Activated B cell treated with CpG ODN at 0.5 μM for 24 hours (primary cell): ENCODE data around the gene SLC49A4. TPM values are rescaled to one million over a fixed set of nuclear protein-coding genes. Genes with fewer than 3 reads are reported as not detected.

Experiments used
- ATAC-seq: fragments of 200-7000 bp; cut with Tn5 transposase; one replicate; pipeline ENCODE4 v1.10.0; 2021; ENCODE audit warnings: low read depth, mild to moderate bottlenecking, moderate library complexity
- CTCF ChIA-PET: fragments of 350-600 bp; sonication (Branson Sonifier 250); formaldehyde crosslinking; loops from one replicate; lab custom pipeline; 2021; ENCODE audit warnings: antibody characterized with exemption; lab: Charles Lee
- POLR2A ChIA-PET: fragments of 350-600 bp; sonication (Branson Sonifier 250); formaldehyde crosslinking; loops from one replicate; lab custom pipeline; 2021; ENCODE audit warnings: antibody characterized with exemption; lab: Charles Lee
- DNase-seq: peaks from one replicate; pipeline ENCODE4 v3.0.0; 2022
- H3K27ac Mint-ChIP-seq: one replicate; pipeline ENCODE4 v1.8.0; 2020; ENCODE audit warnings: mixed read lengths
- H3K27me3 Mint-ChIP-seq: one replicate; pipeline ENCODE4 v1.8.0; 2021; ENCODE audit warnings: mixed read lengths
- H3K36me3 Mint-ChIP-seq: one replicate; pipeline ENCODE4 v1.8.0; 2021; ENCODE audit warnings: low read depth, mixed read lengths
- H3K4me1 Mint-ChIP-seq: one replicate; pipeline ENCODE4 v1.8.0; 2021; ENCODE audit warnings: mixed read lengths
- H3K4me3 Mint-ChIP-seq: one replicate; pipeline ENCODE4 v1.8.0; 2020; ENCODE audit warnings: mild to moderate bottlenecking, mixed read lengths
- H3K9me3 Mint-ChIP-seq: one replicate; pipeline ENCODE4 v1.8.0; 2020; ENCODE audit warnings: mixed read lengths
- intact Hi-C: fragments of 100-400 bp; cut with micrococcal nuclease; formaldehyde crosslinking; loops from one replicate; pipeline ENCODE4 v1.15.1; 2024
- total RNA-seq: library from RNA; stranded (reverse); gene quantifications from 2 replicates; pipeline ENCODE4 v1.2.3, GENCODE V29; 2022
- TF ChIP-seq, protein P1 (sequence below): fragments of 200-600 bp; IDR thresholded peaks from one replicate; pipeline ENCODE4 v1.8.0; 2022; ENCODE audit warnings: antibody characterized with exemption, mild to moderate bottlenecking

The SLC49A4 gene
- total RNA-seq, 1 donor from 2014 or later = 3.2 TPM

DNA sequence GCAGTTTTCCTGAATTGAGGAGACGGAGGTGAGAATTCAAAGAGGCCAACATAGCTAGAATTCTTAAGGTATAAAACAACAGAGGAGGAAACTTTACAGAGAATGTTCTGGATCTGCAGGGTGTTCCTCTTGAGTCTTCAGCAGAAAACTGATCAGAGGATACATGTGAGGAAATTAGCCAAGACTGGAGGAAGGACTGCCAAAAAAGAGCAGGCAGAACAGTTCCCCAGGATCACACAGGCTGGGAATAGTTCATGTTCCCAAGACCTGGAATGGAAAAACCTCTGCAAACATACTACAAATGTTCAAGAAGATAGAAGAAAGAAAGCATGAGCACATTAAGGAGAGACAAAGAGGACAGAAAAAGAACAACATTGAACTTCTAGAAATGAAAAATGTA, 7.5 kb downstream of the SLC49A4 start:
- no peak for DNase-seq
- ChIA-PET POLR2A (no interaction called here), CTCF (interaction anchor here (1.2 kb wide), 1 partner anchor 47 kb away, joined by 3 read pairs; no protein-coding TSS in a partner anchor)
- TF ChIP-seq, protein P1, sequence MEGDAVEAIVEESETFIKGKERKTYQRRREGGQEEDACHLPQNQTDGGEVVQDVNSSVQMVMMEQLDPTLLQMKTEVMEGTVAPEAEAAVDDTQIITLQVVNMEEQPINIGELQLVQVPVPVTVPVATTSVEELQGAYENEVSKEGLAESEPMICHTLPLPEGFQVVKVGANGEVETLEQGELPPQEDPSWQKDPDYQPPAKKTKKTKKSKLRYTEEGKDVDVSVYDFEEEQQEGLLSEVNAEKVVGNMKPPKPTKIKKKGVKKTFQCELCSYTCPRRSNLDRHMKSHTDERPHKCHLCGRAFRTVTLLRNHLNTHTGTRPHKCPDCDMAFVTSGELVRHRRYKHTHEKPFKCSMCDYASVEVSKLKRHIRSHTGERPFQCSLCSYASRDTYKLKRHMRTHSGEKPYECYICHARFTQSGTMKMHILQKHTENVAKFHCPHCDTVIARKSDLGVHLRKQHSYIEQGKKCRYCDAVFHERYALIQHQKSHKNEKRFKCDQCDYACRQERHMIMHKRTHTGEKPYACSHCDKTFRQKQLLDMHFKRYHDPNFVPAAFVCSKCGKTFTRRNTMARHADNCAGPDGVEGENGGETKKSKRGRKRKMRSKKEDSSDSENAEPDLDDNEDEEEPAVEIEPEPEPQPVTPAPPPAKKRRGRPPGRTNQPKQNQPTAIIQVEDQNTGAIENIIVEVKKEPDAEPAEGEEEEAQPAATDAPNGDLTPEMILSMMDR = no peak
- Mint-ChIP-seq H3K4me3 (no peak overlapping the region), H3K9me3 (no peaks in the 10 kb centered on the region), H3K4me1 (peaks cover under 1% of the 10 kb centered on the region), H3K27ac (no peak overlapping the region), H3K36me3 (peaks cover 5% of the 10 kb centered on the region), H3K27me3 (no peaks in the 10 kb centered on the region)
- intact Hi-C loops = no loop called here
- no peak for ATAC-seq

DNA sequence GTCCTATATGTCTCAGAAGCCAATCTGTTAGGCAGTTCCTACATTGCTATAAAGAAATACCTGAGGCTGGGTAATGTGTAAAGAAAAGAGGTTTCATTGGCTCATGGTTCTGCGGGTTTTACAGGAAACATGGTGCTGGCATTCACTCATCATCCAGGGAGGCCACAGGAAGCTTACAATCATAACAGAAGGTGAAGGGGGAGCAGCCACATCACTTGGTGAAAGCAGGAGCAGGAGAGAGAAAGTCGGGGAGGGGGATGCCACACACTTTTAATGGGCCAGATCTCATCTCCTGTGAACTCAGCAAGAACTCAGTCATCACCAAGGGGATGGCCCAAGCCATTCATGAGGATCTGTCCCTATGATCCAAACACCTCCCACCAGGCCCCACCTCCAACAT, 9.1 kb downstream of the SLC49A4 start:
- POLR2A ChIA-PET = no interaction called here
- no peak overlapping the region for H3K27ac Mint-ChIP-seq
- DNase-seq (no peak), ATAC-seq (no peak)
- intact Hi-C loops = no loop called here
- TF ChIP-seq, protein P1 = no peak
- CTCF ChIA-PET = no interaction called here
- peaks cover 19% of the 10 kb centered on the region for H3K36me3 Mint-ChIP-seq
- no peaks in the 10 kb centered on the region for H3K9me3 Mint-ChIP-seq
- no peak overlapping the region for H3K4me3 Mint-ChIP-seq
- H3K4me1 Mint-ChIP-seq = no peaks in the 10 kb centered on the region
- H3K27me3 Mint-ChIP-seq = no peaks in the 10 kb centered on the region

DNA sequence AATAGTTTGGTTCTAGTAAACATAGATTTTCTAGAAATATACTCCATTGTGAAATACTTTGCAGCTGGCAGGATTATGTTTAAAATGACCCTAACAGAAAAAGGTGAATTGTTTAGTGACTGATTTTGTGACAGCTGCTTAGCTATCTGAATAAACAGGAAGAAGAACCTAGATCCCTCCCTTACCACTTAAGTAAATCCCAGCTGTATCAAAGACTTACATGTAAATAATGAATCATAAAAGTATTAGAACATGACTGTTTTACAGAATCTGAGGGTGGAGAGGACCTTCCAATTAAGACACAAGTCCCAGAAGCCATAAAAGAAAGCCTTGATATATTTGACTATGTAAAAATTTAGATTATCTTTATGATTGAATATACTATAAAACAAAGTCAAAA, 15.9 kb downstream of the SLC49A4 start:
- ChIA-PET POLR2A (no interaction called here), CTCF (no interaction called here)
- intact Hi-C loops = no loop called here
- no peaks in the 10 kb centered on the region for H3K9me3 Mint-ChIP-seq
- H3K4me1 Mint-ChIP-seq = no peaks in the 10 kb centered on the region
- peaks cover 38% of the 10 kb centered on the region for H3K36me3 Mint-ChIP-seq
- ATAC-seq = no peak
- H3K4me3 Mint-ChIP-seq = no peak overlapping the region
- TF ChIP-seq, protein P1 = no peak
- no peak overlapping the region for H3K27ac Mint-ChIP-seq
- DNase-seq = no peak
- H3K27me3 Mint-ChIP-seq = no peaks in the 10 kb centered on the region

DNA sequence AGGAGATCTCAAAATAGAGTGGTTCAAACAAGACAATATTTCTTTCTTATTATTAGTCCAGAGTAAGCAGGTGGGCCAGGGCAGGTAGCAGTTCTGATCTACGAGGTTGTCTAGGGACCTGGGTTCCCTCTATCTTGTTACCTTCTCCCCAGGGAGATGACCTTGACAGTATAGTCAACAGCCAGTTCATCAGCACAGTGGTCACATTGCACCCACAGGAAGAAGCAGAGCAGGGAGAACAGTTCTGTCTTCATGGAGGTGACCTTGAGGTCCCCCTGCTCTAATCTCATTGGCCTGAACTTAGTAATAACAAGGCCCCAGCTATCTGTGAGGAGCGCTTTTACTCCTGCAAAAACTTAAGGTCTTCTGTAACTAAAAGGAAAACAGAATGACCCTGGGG, 21.7 kb downstream of the SLC49A4 start:
- Mint-ChIP-seq H3K4me3 (no peak overlapping the region), H3K27ac (no peak overlapping the region), H3K9me3 (no peaks in the 10 kb centered on the region), H3K4me1 (no peaks in the 10 kb centered on the region), H3K36me3 (peaks cover 32% of the 10 kb centered on the region), H3K27me3 (no peaks in the 10 kb centered on the region)
- ATAC-seq (no peak), DNase-seq (no peak)
- POLR2A ChIA-PET = no interaction called here
- intact Hi-C loops = no loop called here
- CTCF ChIA-PET = no interaction called here
- TF ChIP-seq, protein P1 = no peak

DNA sequence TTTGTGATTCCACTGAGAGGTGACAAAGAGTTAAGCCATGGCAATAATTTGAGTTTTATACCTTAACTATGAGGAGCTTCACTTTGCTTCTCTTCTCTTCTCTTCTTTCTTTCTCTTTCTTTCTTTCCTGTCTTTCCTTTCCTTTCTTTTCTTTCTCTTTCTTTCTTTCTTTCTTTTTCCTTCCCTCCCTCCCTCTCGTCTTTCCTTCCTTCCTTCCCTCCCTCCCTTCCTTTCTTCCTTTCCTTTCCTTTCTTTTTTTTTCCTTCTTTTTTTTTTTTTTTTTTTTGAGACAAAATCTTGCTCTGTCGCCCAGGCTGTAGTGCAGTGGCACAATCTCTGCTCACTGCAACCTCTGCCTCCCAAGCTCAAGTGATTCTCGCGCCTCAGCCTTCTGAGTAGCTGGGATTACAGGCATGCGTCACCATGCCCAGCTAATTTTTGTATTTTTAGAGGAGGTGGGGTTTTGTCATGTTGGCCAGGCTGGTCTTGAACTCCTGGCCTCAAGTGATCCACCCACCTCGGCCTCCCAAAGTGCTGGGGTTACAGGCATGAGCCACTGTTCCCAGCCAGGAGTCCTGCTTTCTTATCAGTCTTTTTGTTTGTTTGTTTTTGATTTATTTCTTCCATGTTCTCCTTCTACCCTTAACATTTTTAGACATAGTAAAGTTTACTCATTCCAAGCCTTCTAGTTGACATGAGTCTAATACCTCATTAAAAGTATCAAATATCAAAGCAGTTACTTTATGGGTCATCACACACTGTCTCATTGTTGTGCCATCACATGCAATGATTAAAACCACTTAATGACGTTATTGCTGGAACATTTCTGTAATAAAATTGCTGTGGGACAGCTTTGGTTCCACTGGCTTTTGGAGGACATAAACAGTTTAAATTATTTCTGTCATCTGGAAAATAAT, 29.9 kb downstream of the SLC49A4 start:
- ChIA-PET CTCF (no interaction called here), POLR2A (no interaction called here)
- ATAC-seq = no peak
- Mint-ChIP-seq H3K27ac (no peak overlapping the region), H3K27me3 (no peaks in the 10 kb centered on the region), H3K4me1 (no peaks in the 10 kb centered on the region), H3K9me3 (no peaks in the 10 kb centered on the region), H3K36me3 (peaks cover 43% of the 10 kb centered on the region), H3K4me3 (no peak overlapping the region)
- no peak for DNase-seq
- intact Hi-C loops = no loop called here
- TF ChIP-seq, protein P1 = no peak
